SK-N-SH treated with all-trans-retinoic acid at 6 μM for 48 hours (cell line): ENCODE measurements around the gene RAB38.

Experiments used
- ATAC-seq: fragments of 200-7000 bp; cut with Tn5 transposase; 3 replicates; pipeline ENCODE4 v1.9.1; 2020; ENCODE audit warnings: mild to moderate bottlenecking, moderate library complexity
- ARNTL ChIP-seq: fragments of 450-650 bp; formaldehyde crosslinking; IDR thresholded peaks from 2 replicates; pipeline ENCODE4 v1.5.0; 2020; ENCODE audit warnings: low read depth, mild to moderate bottlenecking, moderate library complexity, borderline replicate concordance
- BACH2 ChIP-seq: fragments of 250-450 bp; sonication (Bioruptor Pico); IDR thresholded peaks from 2 replicates; pipeline ENCODE4 v1.9.0; 2021; ENCODE audit warnings: mild to moderate bottlenecking, borderline replicate concordance
- CSDC2 ChIP-seq: fragments of 250-450 bp; sonication (Bioruptor Pico); IDR thresholded peaks from 2 replicates; pipeline ENCODE4 v1.5.0; 2020; ENCODE audit warnings: mild to moderate bottlenecking, moderate library complexity
- ESRRG ChIP-seq: fragments of 250-450 bp; sonication (Bioruptor Pico); IDR thresholded peaks from 2 replicates; pipeline ENCODE4 v1.6.1; 2021; ENCODE audit warnings: mild to moderate bottlenecking
- GLIS3 ChIP-seq: fragments of 250-450 bp; sonication (Bioruptor Pico); IDR thresholded peaks from 2 replicates; pipeline ENCODE4 v1.5.0; 2020; ENCODE audit warnings: mild to moderate bottlenecking, moderate library complexity
- ISL1 ChIP-seq: fragments of 250-450 bp; sonication (Bioruptor Pico); IDR thresholded peaks from 2 replicates; pipeline ENCODE4 v2.1.2; 2022; ENCODE audit warnings: mild to moderate bottlenecking, moderate library complexity
- PATZ1 ChIP-seq: fragments of 250-450 bp; sonication (Bioruptor Pico); IDR thresholded peaks from 2 replicates; pipeline ENCODE4 v1.8.0; 2020; ENCODE audit warnings: mild to moderate bottlenecking, moderate library complexity, borderline replicate concordance
- PPARA ChIP-seq: fragments of 250-450 bp; sonication (Bioruptor Pico); IDR thresholded peaks from 2 replicates; pipeline ENCODE4 v1.5.0; 2020; ENCODE audit warnings: mild to moderate bottlenecking, borderline replicate concordance
- RARB ChIP-seq: fragments of 250-450 bp; sonication (Bioruptor Pico); IDR thresholded peaks from 2 replicates; pipeline ENCODE4 v1.8.0; 2021; ENCODE audit warnings: mild to moderate bottlenecking, moderate library complexity
- SNAI2 ChIP-seq: fragments of 250-450 bp; sonication (Bioruptor Pico); IDR thresholded peaks from 2 replicates; pipeline ENCODE4 v1.5.0; 2020; ENCODE audit warnings: mild to moderate bottlenecking, moderate library complexity
- TCF4 ChIP-seq: fragments of 250-450 bp; sonication (Bioruptor Pico); IDR thresholded peaks from 2 replicates; pipeline ENCODE4 v1.8.0; 2021; ENCODE audit warnings: mild to moderate bottlenecking, moderate library complexity, borderline replicate concordance
- TOX ChIP-seq: fragments of 250-450 bp; sonication (Bioruptor Pico); IDR thresholded peaks from 2 replicates; pipeline ENCODE4 v1.8.0; 2021; ENCODE audit warnings: mild to moderate bottlenecking, moderate library complexity, borderline replicate concordance
- TSHZ2 ChIP-seq: fragments of 250-450 bp; sonication (Bioruptor Pico); IDR thresholded peaks from 2 replicates; pipeline ENCODE4 v1.5.0; 2020; ENCODE audit warnings: mild to moderate bottlenecking, moderate library complexity
- ZC3H10 ChIP-seq: fragments of 250-450 bp; sonication (Bioruptor Pico); IDR thresholded peaks from 2 replicates; pipeline ENCODE4 v1.5.1; 2021; ENCODE audit warnings: mild to moderate bottlenecking, moderate library complexity
- ZFP3 ChIP-seq: fragments of 250-450 bp; sonication (Bioruptor Pico); IDR thresholded peaks from 2 replicates; pipeline ENCODE4 v1.5.0; 2020; ENCODE audit warnings: mild to moderate bottlenecking, moderate library complexity
- ZNF565 ChIP-seq: fragments of 450-650 bp; formaldehyde crosslinking; conservative IDR thresholded peaks from 2 replicates; pipeline ENCODE4 v1.5.0; 2020; ENCODE audit warnings: low read depth, mild to moderate bottlenecking, moderate library complexity
- ZNF70 ChIP-seq: fragments of 450-650 bp; formaldehyde crosslinking; IDR thresholded peaks from 2 replicates; pipeline ENCODE4 v1.5.0; 2020; ENCODE audit warnings: mild to moderate bottlenecking, moderate library complexity
- ZNF8 ChIP-seq: fragments of 450-650 bp; formaldehyde crosslinking; IDR thresholded peaks from 2 replicates; pipeline ENCODE4 v1.5.0; 2020; ENCODE audit warnings: mild to moderate bottlenecking, moderate library complexity
- TF ChIP-seq, protein P1 (sequence below): fragments of 250-450 bp; sonication (Bioruptor Pico); IDR thresholded peaks from 2 replicates; pipeline ENCODE4 v1.8.0; 2021; ENCODE audit warnings: low read depth, mild to moderate bottlenecking, moderate library complexity, borderline replicate concordance
- TF ChIP-seq, protein P2 (sequence below): fragments of 250-450 bp; sonication (Bioruptor Pico); IDR thresholded peaks from 2 replicates; pipeline ENCODE4 v1.5.1; 2020; ENCODE audit warnings: low read depth, mild to moderate bottlenecking, moderate library complexity
- TF ChIP-seq, protein P3 (sequence below): fragments of 250-450 bp; sonication (Bioruptor Pico); IDR thresholded peaks from 2 replicates; pipeline ENCODE4 v1.5.1; 2021; ENCODE audit warnings: mild to moderate bottlenecking, moderate library complexity

Gene RAB38

DNA sequence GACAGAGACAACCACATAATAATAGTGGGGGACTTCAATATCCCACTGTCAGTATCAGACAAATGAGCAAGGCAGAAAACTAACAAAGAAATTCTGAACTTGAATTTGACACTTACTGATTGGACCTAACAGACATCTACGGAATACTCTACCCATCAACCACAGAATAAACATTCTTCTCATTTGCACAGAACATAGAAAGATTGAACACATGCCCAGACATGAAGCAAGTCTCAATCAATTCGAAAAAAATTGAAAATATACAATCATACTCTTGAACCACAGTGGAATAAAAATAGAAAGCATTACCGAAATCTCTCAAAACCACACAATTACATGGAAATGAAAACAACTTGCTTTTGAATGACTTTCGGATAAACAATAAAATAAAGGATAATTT, 17.9 kb downstream of the RAB38 start:
- ATAC-seq, result no peak
- no peak for TF ChIP-seq GLIS3
- no peak for TF ChIP-seq PATZ1
- TF ChIP-seq ZC3H10 (CRISPR knock-in tag), result no peak
- TF ChIP-seq ARNTL (CRISPR knock-in tag), result no peak
- TF ChIP-seq, protein P1, sequence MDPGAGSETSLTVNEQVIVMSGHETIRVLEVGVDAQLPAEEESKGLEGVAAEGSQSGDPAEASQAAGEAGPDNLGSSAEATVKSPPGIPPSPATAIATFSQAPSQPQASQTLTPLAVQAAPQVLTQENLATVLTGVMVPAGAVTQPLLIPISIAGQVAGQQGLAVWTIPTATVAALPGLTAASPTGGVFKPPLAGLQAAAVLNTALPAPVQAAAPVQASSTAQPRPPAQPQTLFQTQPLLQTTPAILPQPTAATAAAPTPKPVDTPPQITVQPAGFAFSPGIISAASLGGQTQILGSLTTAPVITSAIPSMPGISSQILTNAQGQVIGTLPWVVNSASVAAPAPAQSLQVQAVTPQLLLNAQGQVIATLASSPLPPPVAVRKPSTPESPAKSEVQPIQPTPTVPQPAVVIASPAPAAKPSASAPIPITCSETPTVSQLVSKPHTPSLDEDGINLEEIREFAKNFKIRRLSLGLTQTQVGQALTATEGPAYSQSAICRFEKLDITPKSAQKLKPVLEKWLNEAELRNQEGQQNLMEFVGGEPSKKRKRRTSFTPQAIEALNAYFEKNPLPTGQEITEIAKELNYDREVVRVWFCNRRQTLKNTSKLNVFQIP, result no peak
- TF ChIP-seq, protein P2, sequence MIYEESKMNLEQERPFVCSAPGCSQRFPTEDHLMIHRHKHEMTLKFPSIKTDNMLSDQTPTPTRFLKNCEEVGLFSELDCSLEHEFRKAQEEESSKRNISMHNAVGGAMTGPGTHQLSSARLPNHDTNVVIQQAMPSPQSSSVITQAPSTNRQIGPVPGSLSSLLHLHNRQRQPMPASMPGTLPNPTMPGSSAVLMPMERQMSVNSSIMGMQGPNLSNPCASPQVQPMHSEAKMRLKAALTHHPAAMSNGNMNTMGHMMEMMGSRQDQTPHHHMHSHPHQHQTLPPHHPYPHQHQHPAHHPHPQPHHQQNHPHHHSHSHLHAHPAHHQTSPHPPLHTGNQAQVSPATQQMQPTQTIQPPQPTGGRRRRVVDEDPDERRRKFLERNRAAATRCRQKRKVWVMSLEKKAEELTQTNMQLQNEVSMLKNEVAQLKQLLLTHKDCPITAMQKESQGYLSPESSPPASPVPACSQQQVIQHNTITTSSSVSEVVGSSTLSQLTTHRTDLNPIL (CRISPR knock-in tag), result no peak

GRCh38 chr11:88152381-88152780, 22.9 kb downstream of the RAB38 start:
- TF ChIP-seq ZNF70 (CRISPR knock-in tag), result no peak
- no peak for TF ChIP-seq ZC3H10 (CRISPR knock-in tag)
- no peak for TF ChIP-seq SNAI2 (CRISPR knock-in tag)
- TF ChIP-seq TOX (CRISPR knock-in tag), result no peak
- no peak for TF ChIP-seq TCF4 (CRISPR knock-in tag)
- TF ChIP-seq PATZ1, result no peak
- no peak for TF ChIP-seq ZNF8 (CRISPR knock-in tag)
- TF ChIP-seq BACH2 (CRISPR knock-in tag), result no peak
- no peak for TF ChIP-seq ISL1 (CRISPR knock-in tag)
- TF ChIP-seq, protein P3, sequence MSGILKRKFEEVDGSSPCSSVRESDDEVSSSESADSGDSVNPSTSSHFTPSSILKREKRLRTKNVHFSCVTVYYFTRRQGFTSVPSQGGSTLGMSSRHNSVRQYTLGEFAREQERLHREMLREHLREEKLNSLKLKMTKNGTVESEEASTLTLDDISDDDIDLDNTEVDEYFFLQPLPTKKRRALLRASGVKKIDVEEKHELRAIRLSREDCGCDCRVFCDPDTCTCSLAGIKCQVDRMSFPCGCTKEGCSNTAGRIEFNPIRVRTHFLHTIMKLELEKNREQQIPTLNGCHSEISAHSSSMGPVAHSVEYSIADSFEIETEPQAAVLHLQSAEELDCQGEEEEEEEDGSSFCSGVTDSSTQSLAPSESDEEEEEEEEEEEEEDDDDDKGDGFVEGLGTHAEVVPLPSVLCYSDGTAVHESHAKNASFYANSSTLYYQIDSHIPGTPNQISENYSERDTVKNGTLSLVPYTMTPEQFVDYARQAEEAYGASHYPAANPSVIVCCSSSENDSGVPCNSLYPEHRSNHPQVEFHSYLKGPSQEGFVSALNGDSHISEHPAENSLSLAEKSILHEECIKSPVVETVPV (CRISPR knock-in tag), result no peak
- no peak for TF ChIP-seq TSHZ2 (CRISPR knock-in tag)
- TF ChIP-seq GLIS3, result no peak
- no peak for TF ChIP-seq PPARA
- no peak for TF ChIP-seq ESRRG (CRISPR knock-in tag)
- TF ChIP-seq ZFP3 (CRISPR knock-in tag), result no peak
- no peak for TF ChIP-seq RARB (CRISPR knock-in tag)
- TF ChIP-seq, protein P2 (CRISPR knock-in tag), result no peak
- no peak for TF ChIP-seq ZNF565 (CRISPR knock-in tag)
- TF ChIP-seq CSDC2 (CRISPR knock-in tag), result no peak
- TF ChIP-seq, all 23 proteins: peak for 0
- ATAC-seq, result no peak
